GM23338 (cell line): ENCODE measurements around the gene TAF4. TPM values are rescaled to one million over a fixed set of nuclear protein-coding genes. Genes with fewer than 3 reads are reported as not detected.

Source experiments
- ATAC-seq: fragments of 200-7000 bp; cut with Tn5 transposase; 3 replicates; pipeline ENCODE4 v1.9.1; 2020
- DNase-seq: peaks from one replicate; pipeline ENCODE4 v3.0.0-alpha.2; 2015; ENCODE audit warnings: low spot score
- H2AFZ ChIP-seq: fragments of 200-600 bp; sonication (generic); 2 replicates; pipeline ENCODE4 v1.8.0; 2016; ENCODE audit warnings: antibody characterized with exemption, mild to moderate bottlenecking, moderate library complexity
- H3F3A ChIP-seq: fragments of 200-600 bp; sonication (generic); replicated peaks from 2 replicates; pipeline ENCODE4 v1.8.0; 2017; ENCODE audit warnings: antibody characterized with exemption, mixed run types, low read depth
- H3K27ac ChIP-seq: fragments of 200-600 bp; sonication (generic); 2 replicates; pipeline ENCODE4 v1.6.1; 2016; ENCODE audit warnings: low read depth
- H3K27me3 ChIP-seq: fragments of 200-600 bp; sonication (generic); 2 replicates; pipeline ENCODE4 v1.8.0; 2016; ENCODE audit warnings: mild to moderate bottlenecking, mixed run types, moderate library complexity; ENCODE audit not compliant: insufficient read depth
- H3K36me3 ChIP-seq: fragments of 200-600 bp; sonication (generic); 2 replicates; pipeline ENCODE4 v1.8.0; 2016; ENCODE audit warnings: mild to moderate bottlenecking; ENCODE audit not compliant: insufficient read depth
- H3K4me1 ChIP-seq: fragments of 200-600 bp; sonication (generic); 2 replicates; pipeline ENCODE4 v1.8.0; 2016; ENCODE audit warnings: mild to moderate bottlenecking, moderate library complexity; ENCODE audit not compliant: insufficient read depth
- H3K4me2 ChIP-seq: fragments of 200-600 bp; sonication (generic); 2 replicates; pipeline ENCODE4 v1.7.1; 2017; ENCODE audit warnings: mixed run types
- H3K4me3 ChIP-seq: fragments of 200-600 bp; sonication (generic); 2 replicates; pipeline ENCODE4 v1.6.1; 2016; ENCODE audit warnings: mixed run types
- H3K79me2 ChIP-seq: fragments of 200-600 bp; sonication (generic); replicated peaks from 2 replicates; pipeline ENCODE4 v1.8.0; 2017; ENCODE audit warnings: mild to moderate bottlenecking; ENCODE audit not compliant: insufficient read depth
- H3K9me2 ChIP-seq: fragments of 200-600 bp; sonication (generic); 2 replicates; pipeline ENCODE4 v1.8.0; 2017; ENCODE audit not compliant: insufficient read depth
- H4K20me1 ChIP-seq: fragments of 200-600 bp; sonication (generic); replicated peaks from 2 replicates; pipeline ENCODE4 v1.8.0; 2017; ENCODE audit warnings: mild to moderate bottlenecking; ENCODE audit not compliant: insufficient read depth
- H3K27ac Mint-ChIP-seq: 2 replicates; pipeline ENCODE4 v1.8.0; 2020; ENCODE audit warnings: inconsistent platforms, mild to moderate bottlenecking, moderate library complexity, mixed read lengths
- H3K27me3 Mint-ChIP-seq: 3 replicates; pipeline ENCODE4 v1.8.0; 2022; ENCODE audit warnings: low read depth, mild to moderate bottlenecking, moderate library complexity, mixed read lengths, inconsistent platforms; ENCODE audit not compliant: insufficient read depth, poor library complexity
- H3K36me3 Mint-ChIP-seq: 3 replicates; pipeline ENCODE4 v1.8.0; 2021; ENCODE audit warnings: low read depth, mild to moderate bottlenecking, inconsistent platforms, moderate library complexity, mixed read lengths
- H3K4me1 Mint-ChIP-seq: 3 replicates; pipeline ENCODE4 v1.8.0; 2020; ENCODE audit warnings: mild to moderate bottlenecking, inconsistent platforms, mixed read lengths
- H3K4me3 Mint-ChIP-seq: 3 replicates; pipeline ENCODE4 v1.8.0; 2021; ENCODE audit warnings: moderate library complexity, mild to moderate bottlenecking, inconsistent platforms, mixed read lengths
- H3K9me3 Mint-ChIP-seq: 3 replicates; pipeline ENCODE4 v1.8.0; 2020; ENCODE audit warnings: moderate library complexity, mild to moderate bottlenecking, inconsistent platforms, mixed read lengths
- CREB1 ChIP-seq: fragments of 250-450 bp; sonication (Bioruptor Pico); IDR thresholded peaks from 2 replicates; pipeline ENCODE4 v1.5.0; 2020; ENCODE audit warnings: low read depth, mild to moderate bottlenecking, moderate library complexity
- CTCF ChIP-seq, 2 experiments: fragments of 200-600 bp in 1 of 2; sonication (generic) in 1 of 2; conservative IDR thresholded peaks; 2 replicates each; pipeline versions ENCODE4 v1.5.1 to v1.6.1; 2016 to 2017; ENCODE audit warnings: antibody characterized with exemption in 2 of 2, low read depth in 2 of 2, mild to moderate bottlenecking in 2 of 2, moderate library complexity in 1 of 2
- ETS1 ChIP-seq: IDR thresholded peaks from 2 replicates; pipeline ENCODE4 v1.6.1; 2016; ENCODE audit warnings: antibody characterized with exemption
- EZH2phosphoT487 ChIP-seq: fragments of 200-600 bp; sonication (generic); IDR thresholded peaks from one replicate; pipeline ENCODE4 v1.8.1; 2018; ENCODE audit warnings: antibody characterized with exemption; ENCODE audit not compliant: unreplicated experiment
- JUNB ChIP-seq: IDR thresholded peaks from one replicate; pipeline ENCODE4 v1.6.1; 2016; ENCODE audit warnings: antibody characterized with exemption; ENCODE audit not compliant: unreplicated experiment
- NANOG ChIP-seq: IDR thresholded peaks from 2 replicates; pipeline ENCODE4 v1.6.1; 2016; ENCODE audit warnings: antibody characterized with exemption, borderline replicate concordance
- POLR2AphosphoS5 ChIP-seq: IDR thresholded peaks from 2 replicates; pipeline ENCODE4 v1.6.1; 2016; ENCODE audit warnings: antibody characterized with exemption, low read depth
- REST ChIP-seq: IDR thresholded peaks from one replicate; pipeline ENCODE4 v1.6.1; 2018; ENCODE audit warnings: antibody characterized with exemption; ENCODE audit not compliant: unreplicated experiment
- STAT1 ChIP-seq: IDR thresholded peaks from one replicate; pipeline ENCODE4 v1.6.1; 2016; ENCODE audit warnings: antibody characterized with exemption; ENCODE audit not compliant: unreplicated experiment
- ZNF114 ChIP-seq: fragments of 250-450 bp; sonication (Bioruptor Pico); IDR thresholded peaks from 2 replicates; pipeline ENCODE4 v1.5.0; 2020; ENCODE audit warnings: mild to moderate bottlenecking, moderate library complexity
- polyA plus RNA-seq: library from polyadenylated mRNA; unstranded; fragments of >200 nt; fragmentation: Nextera tagmentation; extraction: Ambion mirVana; gene quantifications from 2 replicates; pipeline ENCODE4 v1.2.1, GENCODE V29; 2016
- total RNA-seq: library from RNA; depleted of rRNA; stranded (reverse); fragments of >200 nt; shearing (Covaris generic); gene quantifications from 2 replicates; pipeline ENCODE4 v1.2.3, GENCODE V29; 2014

Gene TAF4
- total and polyA plus RNA-seq, 2 experiments from 2014 or later: 7.2 to 60.0 TPM

- Histone ChIP-seq H3K36me3 (no peaks in the 10 kb centered on the region), H4K20me1 (peaks cover 81% of the 10 kb centered on the region), H3F3A (no peaks in the 10 kb centered on the region), H3K4me1 (peaks cover 11% of the 10 kb centered on the region), H3K4me3 (no peak overlapping the region), H3K4me2 (no peak overlapping the region), H3K79me2 (peaks cover 100% of the 10 kb centered on the region), H3K9me2 (no peaks in the 10 kb centered on the region), H3K27me3 (no peaks in the 10 kb centered on the region), H3K27ac (0 out of 2 replicates have a peak overlapping the region, but pooled peaks have one; percentile 50), H2AFZ (no peak overlapping the region)
- Mint-ChIP-seq H3K27me3 (peaks cover 16% of the 10 kb centered on the region), H3K4me1 (peaks cover 45% of the 10 kb centered on the region), H3K4me3 (no peak overlapping the region), H3K36me3 (peaks cover 2% of the 10 kb centered on the region; the same call in 1 of the 3 replicates), H3K9me3 (no peaks in the 10 kb centered on the region), H3K27ac (no peak overlapping the region)
- DNase-seq (no peak), ATAC-seq (no peak)
- TF ChIP-seq ZNF114 (CRISPR knock-in tag): no peak
- TF ChIP-seq STAT1: no peak
- TF ChIP-seq REST: no peak
- TF ChIP-seq EZH2phosphoT487: no peak
- no peak for TF ChIP-seq CTCF (conservative IDR thresholded peaks at IDR 0.05; ENCODE audit: low read depth in 2 of 2)
- no peak for TF ChIP-seq CREB1 (CRISPR knock-in tag)
These were observed 43.0 kb downstream of the TAF4 start for GRCh38 chr20:62022575-62023139.

GRCh38 chr20:62021793-62022385, 43.8 kb downstream of the TAF4 start:
- Histone ChIP-seq H2AFZ (no peak overlapping the region), H3K27me3 (no peaks in the 10 kb centered on the region), H4K20me1 (peaks cover 80% of the 10 kb centered on the region), H3F3A (no peaks in the 10 kb centered on the region), H3K9me2 (no peaks in the 10 kb centered on the region), H3K4me2 (no peak overlapping the region), H3K27ac (0 out of 2 replicates have a peak overlapping the region, but pooled peaks have one; percentile 50), H3K36me3 (no peaks in the 10 kb centered on the region), H3K4me1 (peaks cover 6% of the 10 kb centered on the region), H3K79me2 (peaks cover 100% of the 10 kb centered on the region), H3K4me3 (no peak overlapping the region)
- DNase-seq (no peak), ATAC-seq (peak; percentile 38)
- H3K36me3 Mint-ChIP-seq: peaks cover 2% of the 10 kb centered on the region; the same call in 1 of the 3 replicates
- no peaks in the 10 kb centered on the region for H3K9me3 Mint-ChIP-seq
- H3K4me3 Mint-ChIP-seq: no peak overlapping the region; the same call in 2 of the 3 replicates
- H3K27ac Mint-ChIP-seq: no peak overlapping the region
- H3K27me3 Mint-ChIP-seq: peaks cover 17% of the 10 kb centered on the region
- peaks cover 38% of the 10 kb centered on the region for H3K4me1 Mint-ChIP-seq
- TF ChIP-seq POLR2AphosphoS5 (no peak), CREB1 (CRISPR knock-in tag) (no peak), REST (no peak), NANOG (no peak), ETS1 (no peak), CTCF (conservative IDR thresholded peaks at IDR 0.05; ENCODE audit: low read depth in 2 of 2) (no peak), JUNB (no peak), STAT1 (no peak), EZH2phosphoT487 (no peak)
